HFF-Myc (cell line): ENCODE measurements around the gene FAM227B.
A peak's percentile ranks its signal among the peaks of the same experiment; 100 is the strongest.

Experiments
- DNase-seq: peaks from one replicate; pipeline ENCODE4 v3.0.0-alpha.2; 2011; ENCODE audit warnings: low read depth; ENCODE audit errors: extremely low read depth
- H3K4me3 ChIP-seq: replicated peaks from 2 replicates; pipeline ENCODE4 v1.5.1; 2011; ENCODE audit warnings: low read depth, mild to moderate bottlenecking, control low read depth, low read length
- CTCF ChIP-seq: IDR thresholded peaks from 2 replicates; pipeline ENCODE4 v1.5.1; 2012; ENCODE audit warnings: mild to moderate bottlenecking, low read depth, low read length, control low read depth; ENCODE audit errors: missing control alignments

FAM227B gene

GRCh38 chr15:49627407-49627877, 6.8 kb upstream of the FAM227B start:
- DNase-seq, result peak; percentile 88
- TF ChIP-seq CTCF, result no peak
- no peak overlapping the region for H3K4me3 ChIP-seq

GRCh38 chr15:49625460-49626036, 4.9 kb upstream of the FAM227B start:
- DNase-seq, result peak; percentile 44
- H3K4me3 ChIP-seq, result no peak overlapping the region
- no peak for TF ChIP-seq CTCF

GRCh38 chr15:49624056-49624455, 3.4 kb upstream of the FAM227B start:
- no peak for DNase-seq
- no peak for TF ChIP-seq CTCF
- peak overlapping the region; percentile 57 for H3K4me3 ChIP-seq

- TF ChIP-seq CTCF, result peak; percentile 30
- H3K4me3 ChIP-seq, result peak overlapping the region; percentile 57
- DNase-seq, result no peak
These were observed 1.9 kb upstream of the FAM227B start for GRCh38 chr15:49622561-49622960.

GRCh38 chr15:49621887-49622286, 1.3 kb upstream of the FAM227B start:
- DNase-seq, result no peak
- no peak for TF ChIP-seq CTCF
- H3K4me3 ChIP-seq, result peak overlapping the region; percentile 57

GRCh38 chr15:49621401-49621811, 788 bp upstream of the FAM227B start:
- H3K4me3 ChIP-seq, result peak overlapping the region; percentile 57

More at GRCh38 chr15:49621401-49621811, 788 bp upstream of the FAM227B start:
- DNase-seq, result no peak
- no peak for TF ChIP-seq CTCF
